ENCODE measurements around the gene SLC4A5.

The SLC4A5 gene

DNA sequence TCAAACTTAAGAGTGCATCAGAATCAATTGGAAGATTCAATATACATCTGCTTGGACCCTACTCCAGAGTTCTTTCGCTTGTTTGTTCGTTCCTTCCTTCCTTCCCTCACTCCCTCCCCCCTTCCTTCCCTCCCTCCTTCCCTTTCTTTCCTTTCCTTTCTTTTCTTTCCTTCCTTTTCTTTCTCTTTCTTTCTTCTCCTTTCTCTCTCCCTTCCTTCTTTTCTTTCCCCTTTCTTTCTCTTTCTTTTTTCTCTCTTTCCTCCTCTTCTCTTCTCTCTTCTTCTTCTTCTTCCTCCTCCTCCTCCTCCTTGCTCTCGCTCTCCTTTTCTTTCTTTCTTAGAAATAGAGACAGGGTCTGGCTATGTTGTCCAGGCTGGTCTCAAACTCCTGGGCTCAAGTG lies 98.9 kb downstream of the SLC4A5 start:
- TF ChIP-seq, protein P1, sequence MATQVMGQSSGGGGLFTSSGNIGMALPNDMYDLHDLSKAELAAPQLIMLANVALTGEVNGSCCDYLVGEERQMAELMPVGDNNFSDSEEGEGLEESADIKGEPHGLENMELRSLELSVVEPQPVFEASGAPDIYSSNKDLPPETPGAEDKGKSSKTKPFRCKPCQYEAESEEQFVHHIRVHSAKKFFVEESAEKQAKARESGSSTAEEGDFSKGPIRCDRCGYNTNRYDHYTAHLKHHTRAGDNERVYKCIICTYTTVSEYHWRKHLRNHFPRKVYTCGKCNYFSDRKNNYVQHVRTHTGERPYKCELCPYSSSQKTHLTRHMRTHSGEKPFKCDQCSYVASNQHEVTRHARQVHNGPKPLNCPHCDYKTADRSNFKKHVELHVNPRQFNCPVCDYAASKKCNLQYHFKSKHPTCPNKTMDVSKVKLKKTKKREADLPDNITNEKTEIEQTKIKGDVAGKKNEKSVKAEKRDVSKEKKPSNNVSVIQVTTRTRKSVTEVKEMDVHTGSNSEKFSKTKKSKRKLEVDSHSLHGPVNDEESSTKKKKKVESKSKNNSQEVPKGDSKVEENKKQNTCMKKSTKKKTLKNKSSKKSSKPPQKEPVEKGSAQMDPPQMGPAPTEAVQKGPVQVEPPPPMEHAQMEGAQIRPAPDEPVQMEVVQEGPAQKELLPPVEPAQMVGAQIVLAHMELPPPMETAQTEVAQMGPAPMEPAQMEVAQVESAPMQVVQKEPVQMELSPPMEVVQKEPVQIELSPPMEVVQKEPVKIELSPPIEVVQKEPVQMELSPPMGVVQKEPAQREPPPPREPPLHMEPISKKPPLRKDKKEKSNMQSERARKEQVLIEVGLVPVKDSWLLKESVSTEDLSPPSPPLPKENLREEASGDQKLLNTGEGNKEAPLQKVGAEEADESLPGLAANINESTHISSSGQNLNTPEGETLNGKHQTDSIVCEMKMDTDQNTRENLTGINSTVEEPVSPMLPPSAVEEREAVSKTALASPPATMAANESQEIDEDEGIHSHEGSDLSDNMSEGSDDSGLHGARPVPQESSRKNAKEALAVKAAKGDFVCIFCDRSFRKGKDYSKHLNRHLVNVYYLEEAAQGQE (IDR thresholded peaks at IDR 0.05; ENCODE audit: insufficient read depth in 1 of 2, low read depth in 2 of 2, low read length in 2 of 2): no peak
- TF ChIP-seq POLR2AphosphoS5 (IDR thresholded peaks at IDR 0.05; ENCODE audit: low read depth, low read length) (no peak), TAF1 (IDR thresholded peaks at IDR 0.05; ENCODE audit: borderline replicate concordance, insufficient read depth, low read length) (no peak), SIN3A (IDR thresholded peaks at IDR 0.05; ENCODE audit: borderline replicate concordance, insufficient read depth, low read length) (no peak), FOXP2 (optimal IDR thresholded peaks at IDR 0.05; ENCODE audit: borderline replicate concordance, extremely low read depth, extremely low read length, insufficient read depth) (no peak)

DNA sequence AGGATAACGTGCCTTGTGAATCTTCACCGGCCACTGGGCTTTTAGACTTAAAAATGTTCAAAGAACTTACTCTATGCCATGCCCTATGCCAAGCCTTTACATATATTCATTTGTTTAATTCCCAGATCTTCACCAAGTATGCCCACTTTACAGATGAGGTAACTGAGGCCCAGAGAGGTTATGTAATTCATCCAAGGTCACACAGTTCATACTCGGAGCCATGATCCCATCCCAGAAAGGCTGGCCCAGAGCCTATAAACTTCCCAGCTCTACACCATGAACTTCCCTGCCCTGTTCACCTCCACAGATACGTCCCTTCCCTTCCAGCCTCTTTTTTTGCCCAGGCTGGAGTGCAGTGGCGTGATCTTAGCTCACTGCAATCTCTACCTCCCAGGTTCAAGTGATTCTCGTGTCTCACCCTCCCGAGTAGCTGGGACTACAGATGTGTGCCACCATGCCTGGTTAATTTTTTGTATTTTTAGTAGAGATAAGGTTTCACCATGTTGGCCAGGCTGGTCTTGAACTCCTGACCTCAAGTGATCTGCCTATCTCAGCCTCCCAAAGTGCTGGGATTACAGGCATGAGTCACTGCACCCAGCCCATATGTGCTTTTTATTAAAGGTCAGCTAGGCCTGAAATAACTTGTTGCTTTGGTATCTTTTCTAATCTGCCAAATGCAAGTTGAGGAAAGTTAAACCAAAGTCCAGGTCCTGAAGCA lies 100.7 kb downstream of the SLC4A5 start:
- TF ChIP-seq, protein P1 (IDR thresholded peaks at IDR 0.05; ENCODE audit: insufficient read depth in 1 of 2, low read depth in 2 of 2, low read length in 2 of 2): no peak
- TF ChIP-seq TAF1 (IDR thresholded peaks at IDR 0.05; ENCODE audit: borderline replicate concordance, insufficient read depth, low read length) (no peak), POLR2AphosphoS5 (IDR thresholded peaks at IDR 0.05; ENCODE audit: low read depth, low read length) (no peak), SIN3A (IDR thresholded peaks at IDR 0.05; ENCODE audit: borderline replicate concordance, insufficient read depth, low read length) (no peak), FOXP2 (optimal IDR thresholded peaks at IDR 0.05; ENCODE audit: borderline replicate concordance, extremely low read depth, extremely low read length, insufficient read depth) (no peak)

DNA sequence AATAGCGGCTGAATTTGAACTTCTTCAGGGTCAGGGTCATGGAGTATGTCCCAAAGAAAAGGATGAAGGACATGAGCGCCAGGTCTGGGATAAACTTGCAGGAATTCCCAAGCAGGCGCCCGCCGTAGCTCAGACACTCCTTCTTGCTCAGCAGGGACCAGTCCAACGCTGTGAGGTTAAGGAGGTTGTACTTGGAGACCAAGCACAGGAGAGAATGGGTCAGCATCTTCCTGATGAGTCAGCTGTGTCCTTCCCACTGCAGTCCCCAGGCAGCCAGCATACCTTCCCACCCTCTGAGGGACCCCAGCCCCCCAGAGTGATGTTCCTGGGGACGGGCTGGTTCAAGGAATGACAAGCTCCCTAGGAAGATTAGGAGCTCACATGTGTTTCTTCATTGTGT lies 103.9 kb downstream of the SLC4A5 start:
- TF ChIP-seq, protein P1 (IDR thresholded peaks at IDR 0.05; ENCODE audit: insufficient read depth in 1 of 2, low read depth in 2 of 2, low read length in 2 of 2): no peak
- TF ChIP-seq FOXP2 (optimal IDR thresholded peaks at IDR 0.05; ENCODE audit: borderline replicate concordance, extremely low read depth, extremely low read length, insufficient read depth): no peak
- no peak for TF ChIP-seq SIN3A (IDR thresholded peaks at IDR 0.05; ENCODE audit: borderline replicate concordance, insufficient read depth, low read length)
- TF ChIP-seq POLR2AphosphoS5 (IDR thresholded peaks at IDR 0.05; ENCODE audit: low read depth, low read length): no peak
- TF ChIP-seq TAF1 (IDR thresholded peaks at IDR 0.05; ENCODE audit: borderline replicate concordance, insufficient read depth, low read length): no peak

DNA sequence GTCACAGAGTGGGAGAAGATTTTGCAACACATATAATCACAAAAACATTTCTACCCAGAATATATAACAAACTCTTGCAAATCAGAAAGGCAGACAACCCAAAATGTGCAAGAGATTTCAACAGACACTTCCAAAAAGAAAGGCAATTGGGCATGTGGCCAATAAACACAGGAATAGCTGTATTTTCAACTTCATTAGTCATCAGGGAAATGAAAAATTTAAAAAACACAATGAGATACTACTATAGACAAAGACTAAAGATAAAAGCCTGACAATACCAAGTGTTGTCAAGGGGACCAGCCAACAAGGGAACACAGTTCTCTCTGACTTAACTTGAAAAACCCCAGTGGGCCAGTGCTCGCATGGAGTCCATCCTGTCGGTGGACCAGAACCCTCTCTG lies 104.3 kb downstream of the SLC4A5 start:
- TF ChIP-seq, protein P1 (IDR thresholded peaks at IDR 0.05; ENCODE audit: insufficient read depth in 1 of 2, low read depth in 2 of 2, low read length in 2 of 2): no peak
- no peak for TF ChIP-seq TAF1 (IDR thresholded peaks at IDR 0.05; ENCODE audit: borderline replicate concordance, insufficient read depth, low read length)
- no peak for TF ChIP-seq POLR2AphosphoS5 (IDR thresholded peaks at IDR 0.05; ENCODE audit: low read depth, low read length)
- no peak for TF ChIP-seq SIN3A (IDR thresholded peaks at IDR 0.05; ENCODE audit: borderline replicate concordance, insufficient read depth, low read length)
- no peak for TF ChIP-seq FOXP2 (optimal IDR thresholded peaks at IDR 0.05; ENCODE audit: borderline replicate concordance, extremely low read depth, extremely low read length, insufficient read depth)
